C1 segment of cervical spinal cord (tissue), 14 donors: ENCODE measurements around the gene CAPN2.
A peak's percentile ranks its signal among the peaks of the same experiment; 100 is the strongest.
"Not testable (repeated sequence)": the region's sequence is repeated elsewhere in the genome, so short reads cannot be mapped to it uniquely, and the experiment has no call there.

Experiments
- DNase-seq, 14 donors: peaks; one replicate each; lab custom pipeline; 2025; lab: John Stamatoyannopoulos, UW

CAPN2 gene

DNA sequence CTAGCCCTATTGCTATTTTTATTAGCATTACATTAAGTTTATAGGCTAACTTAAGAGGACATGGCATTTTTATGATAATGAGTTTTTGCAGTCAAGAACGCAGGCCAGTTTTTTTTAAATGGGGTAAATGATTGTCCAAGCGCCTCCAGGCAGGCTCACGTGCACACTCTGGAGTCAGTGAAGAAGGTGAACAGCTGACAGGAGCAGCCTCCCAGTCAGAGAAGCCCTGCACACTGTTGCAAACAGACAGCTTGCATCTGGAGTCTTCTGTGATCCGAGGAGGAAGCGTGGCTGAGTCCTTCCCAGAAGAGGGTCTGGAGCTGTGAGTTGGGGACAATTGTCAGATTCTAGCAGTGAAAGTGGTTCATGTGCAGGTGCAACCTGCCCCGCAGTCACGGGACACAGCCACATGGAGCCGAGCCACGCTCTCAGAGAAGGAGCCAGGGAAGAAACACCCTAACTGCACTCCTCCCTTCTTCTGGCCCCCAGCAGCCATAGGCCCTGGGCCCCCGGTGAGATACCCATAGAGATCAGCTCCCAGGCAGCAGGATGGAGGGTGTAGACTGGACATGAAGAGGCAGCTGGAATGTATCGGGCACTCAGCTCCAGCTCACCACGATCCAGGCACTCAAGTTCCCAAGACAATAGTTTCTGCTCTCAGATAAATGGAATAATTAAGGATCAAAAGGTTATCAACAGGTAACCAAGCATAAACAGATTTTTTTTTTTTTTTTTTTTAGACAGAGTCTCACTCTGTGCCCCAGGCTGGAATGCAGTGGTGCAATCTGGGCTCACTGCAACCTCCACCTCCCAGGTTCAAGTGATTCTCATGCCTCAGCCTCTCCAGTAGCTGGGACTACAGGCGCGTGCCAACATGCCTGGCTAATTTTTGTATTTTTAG lies 26.4 kb downstream of the CAPN2 start:
- peak in 2 of 14 donors; percentile 40 for DNase-seq

- DNase-seq: no peak
These were observed 27.2 kb downstream of the CAPN2 start for GRCh38 chr1:223739366-223740037.

DNA sequence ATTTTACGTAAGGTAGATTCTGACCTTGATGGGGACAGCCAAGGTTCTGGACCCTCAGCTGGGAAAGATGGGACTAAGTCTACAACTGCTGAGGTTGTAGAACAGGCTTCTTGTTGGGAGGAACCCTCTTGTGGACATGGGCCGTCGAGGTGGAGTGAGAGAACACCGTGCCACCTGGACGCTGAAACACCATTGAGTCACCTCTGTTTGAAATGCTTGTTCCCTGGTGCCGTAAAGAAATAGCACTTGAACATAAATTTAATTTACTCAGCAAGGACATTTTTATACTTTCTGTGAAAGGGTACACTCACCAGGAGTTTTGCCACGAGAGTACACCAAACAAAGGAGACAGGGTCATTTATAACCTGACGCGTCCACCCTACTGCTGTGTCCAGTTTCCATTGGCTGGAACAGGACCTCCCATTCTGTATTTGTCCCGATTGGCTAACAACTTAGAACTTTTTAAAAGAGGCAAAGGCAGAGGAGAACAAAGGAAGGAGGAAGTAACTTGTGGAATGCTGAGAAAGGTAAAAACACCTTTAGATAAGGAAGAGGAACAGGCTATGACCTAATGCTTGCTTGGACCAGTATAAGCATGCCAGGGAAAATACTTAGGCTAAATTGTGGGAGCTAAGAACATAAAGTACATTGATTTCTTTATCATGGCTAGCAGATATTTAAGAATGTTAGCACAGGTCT lies 27.8 kb downstream of the CAPN2 start:
- not testable (repeated sequence) for DNase-seq

- DNase-seq: no peak
These were observed 29.5 kb downstream of the CAPN2 start for GRCh38 chr1:223741861-223742260.

DNA sequence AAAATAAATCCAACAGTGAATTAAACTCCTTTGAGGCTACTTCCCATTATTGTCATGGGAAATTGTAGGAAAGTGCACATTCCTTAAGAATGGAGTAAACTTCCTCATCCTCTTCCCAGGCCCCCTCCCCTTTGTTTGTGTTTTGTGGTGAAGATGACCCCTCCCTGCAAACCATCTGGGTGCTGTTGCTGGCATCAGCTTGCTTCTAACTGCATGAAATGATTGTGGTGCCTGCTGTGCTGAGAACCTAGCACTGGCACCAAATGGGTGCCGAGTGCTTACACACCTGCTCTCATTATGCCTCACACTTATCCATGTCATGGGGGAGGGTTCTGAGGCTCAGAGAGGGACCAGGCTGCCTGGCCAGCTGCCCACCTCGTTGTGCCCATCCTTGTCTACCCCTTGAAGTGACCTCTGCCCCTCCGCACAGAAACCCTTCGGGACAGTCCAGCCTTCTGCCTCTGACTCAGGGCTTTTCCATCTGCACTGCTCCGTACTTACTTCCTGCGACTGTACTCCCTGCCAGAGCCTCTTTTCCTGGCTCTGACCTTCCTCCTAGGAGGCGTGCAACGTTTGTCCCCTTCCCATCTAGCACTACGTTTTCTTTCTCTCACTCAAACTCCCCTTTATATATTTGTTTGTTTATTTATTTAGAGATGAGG lies 30.6 kb downstream of the CAPN2 start:
- DNase-seq: no peak

- DNase-seq: no peak
These were observed 33.4 kb downstream of the CAPN2 start for GRCh38 chr1:223745731-223746130.

GRCh38 chr1:223747838-223748335 lies 35.5 kb downstream of the CAPN2 start:
- peak in 3 of 14 donors; percentile 10 to 47 (median 10) for DNase-seq

- no peak for DNase-seq
These were observed 36.0 kb downstream of the CAPN2 start for GRCh38 chr1:223748405-223748772.

GRCh38 chr1:223748773-223749733 lies 36.7 kb downstream of the CAPN2 start:
- DNase-seq: peak in 12 of 14 donors; percentile 10 to 64 (median 51)

DNA sequence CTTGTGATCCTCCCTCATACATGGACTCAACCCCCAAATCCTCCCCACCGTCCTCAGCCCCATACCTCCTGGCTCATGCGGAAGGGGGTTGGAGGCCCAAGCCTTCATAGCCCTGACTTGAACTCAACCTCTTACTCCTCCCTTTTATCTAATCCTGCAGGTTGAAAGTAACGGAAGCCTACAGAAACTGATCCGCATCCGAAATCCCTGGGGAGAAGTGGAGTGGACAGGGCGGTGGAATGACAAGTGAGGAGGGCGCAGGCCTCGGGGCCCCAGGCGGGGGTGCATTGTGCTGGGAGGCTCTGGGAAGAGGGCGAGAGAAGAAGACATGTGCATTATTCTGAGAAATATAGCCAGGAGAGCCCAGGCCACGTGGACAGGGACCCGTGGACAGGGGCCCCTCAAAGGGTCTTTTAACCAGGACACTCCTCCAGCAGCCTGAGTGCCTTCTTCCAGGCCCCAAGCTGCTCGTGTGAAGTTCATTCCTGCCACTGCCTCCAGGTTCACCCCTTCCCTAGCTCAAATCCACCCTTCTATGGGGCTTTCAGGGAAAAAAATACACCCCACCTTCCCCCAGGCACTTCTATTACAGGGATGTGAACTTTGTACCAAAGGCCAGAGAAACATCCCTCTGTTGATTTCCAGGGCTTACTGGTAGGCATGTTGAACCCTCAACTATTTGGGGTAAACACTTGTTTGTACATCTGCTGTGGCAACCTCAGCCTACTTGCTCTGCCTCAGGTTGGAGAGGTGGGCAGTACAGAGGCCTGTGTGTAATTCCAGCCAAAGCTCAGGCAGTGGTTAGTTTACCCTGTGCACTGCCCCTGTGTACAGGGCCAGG lies 38.6 kb downstream of the CAPN2 start:
- DNase-seq: no peak

DNA sequence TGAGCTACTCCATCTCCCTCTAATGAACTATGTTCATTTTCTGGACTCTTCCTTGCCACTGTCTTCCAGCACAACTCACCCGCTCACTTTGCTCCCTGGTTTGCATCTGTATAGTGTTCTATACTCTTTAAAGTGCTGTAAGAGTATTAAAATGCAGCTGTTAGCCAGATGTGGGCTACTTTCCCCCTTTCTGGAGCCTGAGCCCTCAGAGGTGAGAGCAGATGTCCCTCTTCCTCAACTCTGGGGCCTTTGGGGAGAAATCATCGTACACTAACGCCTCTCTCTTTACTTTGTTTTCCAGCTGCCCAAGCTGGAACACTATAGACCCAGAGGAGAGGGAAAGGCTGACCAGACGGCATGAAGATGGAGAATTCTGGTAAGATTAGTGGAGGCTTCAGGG lies 39.4 kb downstream of the CAPN2 start:
- no peak for DNase-seq

GRCh38 chr1:223752721-223753515 lies 40.6 kb downstream of the CAPN2 start:
- no peak for DNase-seq

- DNase-seq: no peak
These were observed 42.5 kb downstream of the CAPN2 start for GRCh38 chr1:223754681-223755431.

DNA sequence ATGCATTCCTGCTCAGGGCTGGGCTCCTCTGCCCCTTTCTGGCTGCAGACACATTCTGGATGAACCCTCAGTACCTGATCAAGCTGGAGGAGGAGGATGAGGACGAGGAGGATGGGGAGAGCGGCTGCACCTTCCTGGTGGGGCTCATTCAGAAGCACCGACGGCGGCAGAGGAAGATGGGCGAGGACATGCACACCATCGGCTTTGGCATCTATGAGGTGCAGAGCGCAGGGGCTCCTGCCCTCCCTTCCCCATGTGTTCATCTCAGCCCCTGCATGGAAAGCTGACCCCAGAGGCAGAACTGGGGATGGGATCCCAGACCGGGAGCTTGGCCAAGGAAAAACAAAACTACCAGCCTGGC lies 43.1 kb downstream of the CAPN2 start:
- DNase-seq: no peak

DNA sequence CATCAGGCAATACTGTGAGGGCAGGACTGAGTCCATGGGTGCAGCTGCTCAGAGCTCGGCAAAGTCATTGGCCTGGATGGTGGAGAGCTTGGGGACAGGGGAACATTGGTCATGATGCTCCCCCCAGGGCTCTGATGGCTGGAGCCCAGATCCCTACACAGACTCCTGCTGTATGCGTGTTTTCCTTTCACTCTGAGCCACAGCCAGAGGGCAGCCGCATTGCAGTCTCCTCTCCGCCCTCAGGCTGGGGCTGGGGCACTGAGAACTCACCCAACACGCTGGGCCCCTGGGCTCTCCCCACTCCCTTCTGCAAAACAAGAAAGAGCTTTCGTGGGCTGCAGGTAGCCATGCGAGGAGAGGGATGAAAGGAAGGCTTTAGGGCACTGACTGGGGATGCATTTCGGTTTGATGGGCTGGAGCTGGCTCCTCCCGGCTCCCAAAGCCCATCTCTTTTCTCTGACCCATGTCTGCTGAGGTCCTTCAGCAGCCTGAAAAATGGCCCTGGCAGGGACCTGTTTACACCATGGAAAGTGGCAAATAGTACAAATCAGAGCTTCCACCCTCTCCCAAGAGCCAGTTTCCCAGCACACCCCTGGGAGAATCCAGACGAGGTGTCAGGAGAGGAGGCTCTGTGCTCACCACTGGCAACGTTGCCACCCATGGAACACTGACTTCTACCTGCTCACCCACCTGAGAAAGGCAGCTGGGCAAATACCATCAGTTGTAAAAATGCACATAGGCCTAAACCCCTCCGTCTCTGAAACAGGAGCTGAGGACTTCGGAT lies 43.8 kb downstream of the CAPN2 start:
- peak in 12 of 14 donors; percentile 19 to 75 (median 60) for DNase-seq

- peak in 1 of 14 donors; percentile 21 for DNase-seq
These were observed 44.7 kb downstream of the CAPN2 start for GRCh38 chr1:223756806-223757700.
